ENCODE results near the gene SCGB1C1.
A peak's percentile ranks its signal among the peaks of the same experiment; 100 is the strongest.
"Not testable (repeated sequence)": the region's sequence is repeated elsewhere in the genome, so short reads cannot be mapped to it uniquely, and the experiment has no call there.

Gene SCGB1C1

GRCh38 chr11:218815-219593 lies 26.1 kb downstream of the SCGB1C1 start:
- no peak for DNase-seq (ENCODE audit: low read depth, low spot score)

GRCh38 chr11:220641-221215 lies 27.9 kb downstream of the SCGB1C1 start:
- DNase-seq (ENCODE audit: low read depth, low spot score), result not testable (repeated sequence)

GRCh38 chr11:221539-221938 lies 28.7 kb downstream of the SCGB1C1 start:
- no peak for DNase-seq (ENCODE audit: low read depth, low spot score)

GRCh38 chr11:221998-222789 lies 29.3 kb downstream of the SCGB1C1 start:
- DNase-seq (ENCODE audit: low read depth, low spot score), result no peak

GRCh38 chr11:223026-223789 lies 30.3 kb downstream of the SCGB1C1 start:
- no peak for DNase-seq (ENCODE audit: low read depth, low spot score)

- DNase-seq (ENCODE audit: low read depth, low spot score), result no peak
Observed at GRCh38 chr11:223884-224283, 31.0 kb downstream of the SCGB1C1 start.

- DNase-seq (ENCODE audit: low read depth, low spot score), result no peak
Observed at GRCh38 chr11:224424-224823, 31.5 kb downstream of the SCGB1C1 start.

- DNase-seq (ENCODE audit: low read depth, low spot score), result no peak
Observed at GRCh38 chr11:225734-226453, 33.0 kb downstream of the SCGB1C1 start.

GRCh38 chr11:227824-228379 lies 35.0 kb downstream of the SCGB1C1 start:
- DNase-seq (ENCODE audit: low read depth, low spot score), result no peak

GRCh38 chr11:230431-230830 lies 37.6 kb downstream of the SCGB1C1 start:
- DNase-seq (ENCODE audit: low read depth, low spot score), result no peak

GRCh38 chr11:232783-233565 lies 40.1 kb downstream of the SCGB1C1 start:
- no peak for DNase-seq (ENCODE audit: low read depth, low spot score)

GRCh38 chr11:235180-235579 lies 42.3 kb downstream of the SCGB1C1 start:
- DNase-seq (ENCODE audit: low read depth, low spot score), result no peak

- no peak for DNase-seq (ENCODE audit: low read depth, low spot score)
Observed at GRCh38 chr11:235609-235996, 42.7 kb downstream of the SCGB1C1 start.

- peak; percentile 40 for DNase-seq (ENCODE audit: low read depth, low spot score)
Observed at GRCh38 chr11:235997-236773, 43.3 kb downstream of the SCGB1C1 start, which contains the start of gene SIRT3. Gene SIRT3 (minus strand): TSS chr11:236342. CDS start chr11:236328, 14 bp downstream.

GRCh38 chr11:236774-237767 lies 44.2 kb downstream of the SCGB1C1 start, which contains the start of gene PSMD13:
Gene PSMD13 (plus strand): TSS chr11:236976. CDS start chr11:237050, 74 bp downstream.
- DNase-seq (ENCODE audit: low read depth, low spot score), result peak; percentile 20

- not testable (repeated sequence) for DNase-seq (ENCODE audit: low read depth, low spot score)
Observed at GRCh38 chr11:238346-238745, 45.5 kb downstream of the SCGB1C1 start.

GRCh38 chr11:240315-240714 lies 47.4 kb downstream of the SCGB1C1 start:
- no peak for DNase-seq (ENCODE audit: low read depth, low spot score)

GRCh38 chr11:241634-242033 lies 48.8 kb downstream of the SCGB1C1 start:
- no peak for DNase-seq (ENCODE audit: low read depth, low spot score)

Data from iPS DF 19.7 (cell line).